HG03354 (cell line): Measurements from ENCODE around the gene ROM1.
"Not testable (repeated sequence)": the region's sequence is repeated elsewhere in the genome, so short reads cannot be mapped to it uniquely, and the experiment has no call there.

Experiments used
- ATAC-seq: cut with Tn5 transposase; IDR thresholded peaks from one replicate; pipeline ENCODE4 v1.9.1; 2021; ENCODE audit warnings: mild to moderate bottlenecking; ENCODE audit not compliant: unreplicated experiment, poor library complexity, severe bottlenecking

Gene ROM1

DNA sequence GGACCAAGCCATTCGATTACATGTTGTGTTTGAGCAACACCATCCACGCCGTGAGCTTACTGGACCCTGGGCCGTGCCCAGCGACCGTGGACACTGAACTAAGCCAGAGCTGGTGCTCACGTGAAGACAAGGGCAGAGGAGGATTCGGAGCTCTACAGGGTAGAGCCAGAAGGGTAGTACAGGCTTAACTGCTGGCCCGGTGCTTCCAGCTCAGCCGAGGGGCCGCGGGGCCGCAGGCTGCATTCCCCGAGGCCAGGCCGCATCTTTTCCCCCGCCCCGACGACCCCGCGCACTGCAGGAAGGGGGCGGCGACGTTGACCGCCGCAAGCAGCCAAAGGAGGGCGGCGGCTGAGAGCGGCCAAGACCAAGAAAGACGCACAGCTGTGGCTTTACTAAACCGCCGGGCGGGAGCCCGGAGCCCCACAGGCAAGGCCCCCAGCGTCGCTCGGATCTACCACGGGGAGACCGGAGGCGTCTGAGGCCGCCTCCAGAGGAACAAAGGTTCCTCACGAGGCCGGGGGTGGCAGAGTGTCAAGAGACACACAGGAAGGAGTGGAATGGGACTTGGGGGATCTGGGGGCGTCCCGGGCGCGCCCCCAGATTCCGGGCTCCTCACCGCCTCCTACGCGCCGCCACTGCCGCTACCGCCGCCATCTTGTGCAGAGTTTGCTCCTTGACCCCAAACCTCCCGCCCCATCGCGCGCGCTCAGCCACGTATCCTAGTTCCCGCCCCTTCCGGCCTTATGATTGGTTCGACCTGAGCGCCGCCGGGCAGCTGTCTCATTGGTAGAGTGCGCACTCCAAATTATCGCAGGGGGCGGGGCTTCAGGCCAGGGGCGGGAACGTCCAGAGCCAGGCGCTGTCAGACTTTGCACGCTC is 33.1 kb downstream of the ROM1 start, which contains the start of gene GANAB:
TSS of gene GANAB (minus strand) at position 668 of the 879 bp plus-strand sequence. CDS start at position 654, 14 bp downstream.
- peak; percentile 93 for ATAC-seq

DNA sequence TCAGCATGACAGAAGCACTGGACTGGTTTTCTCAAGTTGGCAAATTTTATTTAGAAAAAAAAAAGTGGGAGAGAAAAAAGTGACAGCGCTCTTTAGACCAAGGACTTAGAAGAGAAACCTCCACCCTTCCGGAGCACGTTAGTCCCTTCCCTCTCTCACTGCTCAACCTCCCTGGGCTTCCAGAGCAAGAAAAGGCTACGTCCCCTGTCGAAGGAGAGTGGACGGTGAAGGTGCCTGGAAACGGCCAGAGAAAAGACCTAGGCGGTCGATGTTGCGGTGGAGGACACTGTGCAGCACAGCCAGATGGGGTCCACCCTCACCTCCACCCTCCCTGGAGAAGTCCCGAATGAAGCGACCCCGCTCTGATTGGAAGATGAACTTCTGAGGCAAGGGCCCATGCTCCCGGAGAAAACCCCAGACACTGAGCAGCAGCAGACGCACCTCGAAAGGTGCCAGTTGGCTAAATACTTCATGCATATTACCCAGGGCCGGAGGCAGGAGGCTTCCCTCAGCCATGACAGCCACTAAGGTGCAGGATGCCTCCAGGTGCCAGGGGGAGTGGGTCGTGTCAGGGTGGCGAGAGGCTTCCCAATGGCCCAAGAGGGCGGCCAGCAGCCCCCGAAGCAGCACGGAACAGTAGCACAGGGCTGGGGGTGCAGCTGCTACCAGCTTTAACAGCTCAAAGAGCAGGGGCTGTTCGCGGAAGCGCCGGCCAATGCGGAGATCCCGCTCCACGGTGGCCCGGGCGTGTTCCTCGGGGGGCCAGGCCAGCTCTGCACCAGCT is 34.0 kb downstream of the ROM1 start:
- ATAC-seq = no peak

DNA sequence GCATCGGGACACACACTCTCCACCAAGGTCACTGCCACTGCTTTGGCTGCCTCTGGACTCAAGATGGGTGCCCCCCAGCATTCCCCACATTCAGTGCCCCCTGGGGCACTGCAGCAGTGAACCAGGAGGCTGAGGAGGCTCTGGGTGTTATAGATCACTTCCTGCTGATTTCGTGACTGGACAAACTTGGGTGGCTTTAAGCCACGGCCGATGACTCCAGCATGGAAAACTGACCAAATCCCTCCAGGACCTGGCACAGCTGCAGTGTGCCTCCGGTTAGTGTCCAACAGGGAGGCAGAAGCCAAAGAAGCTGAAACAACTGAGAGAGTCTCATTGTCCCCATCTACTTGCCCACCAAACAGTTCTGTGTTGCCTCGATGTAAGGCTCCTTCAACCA is 34.5 kb downstream of the ROM1 start:
- no peak for ATAC-seq

DNA sequence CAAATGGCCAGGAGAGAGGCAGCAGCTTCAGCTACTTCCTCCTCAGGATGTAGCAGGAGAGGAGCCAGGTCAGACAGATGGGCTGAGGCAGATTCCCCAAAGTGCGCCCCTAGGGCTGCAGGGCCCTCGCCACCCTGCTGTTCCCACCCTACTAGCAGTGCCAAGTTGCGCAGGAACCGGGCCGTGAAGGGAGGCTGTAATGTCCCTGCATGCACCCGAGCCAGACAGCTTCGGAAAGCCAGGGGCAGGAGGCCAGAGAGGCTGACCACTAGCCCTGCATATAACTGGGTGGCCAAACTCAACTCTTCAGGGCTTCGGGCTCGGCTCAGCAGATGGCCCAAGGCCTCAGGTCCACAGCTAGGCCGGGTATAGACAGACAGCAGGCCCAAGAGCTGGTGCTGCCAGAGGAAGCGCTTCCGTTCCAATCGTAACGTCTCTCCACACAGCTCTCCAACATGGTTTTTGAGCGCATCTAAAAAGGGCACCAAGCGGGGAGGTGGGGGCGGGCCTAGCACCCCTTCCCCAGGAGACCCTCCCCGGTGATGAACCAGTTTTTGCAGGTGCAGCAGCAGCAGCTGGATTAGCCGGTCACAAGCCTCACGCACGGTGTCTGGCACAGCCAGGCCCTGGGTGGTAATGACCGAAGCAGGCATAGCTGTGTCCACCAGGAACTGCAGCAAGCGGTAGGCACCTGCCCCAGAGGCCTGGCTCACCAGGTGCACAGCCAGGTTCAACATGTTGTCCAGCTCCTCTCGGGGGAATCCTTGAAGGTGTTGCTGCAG is 35.3 kb downstream of the ROM1 start:
- no peak for ATAC-seq

DNA sequence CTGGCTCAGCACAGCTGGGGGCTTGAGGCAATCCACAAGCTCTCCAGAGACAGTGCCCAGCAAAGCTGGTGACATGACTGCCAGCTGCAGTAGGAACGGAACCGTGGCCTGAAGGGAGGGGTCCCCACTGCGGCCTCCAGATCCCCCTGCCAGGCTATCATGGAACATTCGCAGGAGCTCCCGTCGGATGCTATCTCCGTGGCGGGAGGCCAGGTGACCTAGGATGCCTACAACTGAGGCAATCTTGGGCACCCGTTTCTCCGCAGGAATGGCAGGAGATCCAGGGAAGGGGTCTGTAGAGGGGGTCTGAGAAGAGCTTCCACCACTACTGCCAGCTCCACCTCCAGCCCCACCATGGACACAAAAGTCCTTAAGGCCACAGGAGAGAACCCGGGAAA is 35.9 kb downstream of the ROM1 start:
- ATAC-seq = no peak

DNA sequence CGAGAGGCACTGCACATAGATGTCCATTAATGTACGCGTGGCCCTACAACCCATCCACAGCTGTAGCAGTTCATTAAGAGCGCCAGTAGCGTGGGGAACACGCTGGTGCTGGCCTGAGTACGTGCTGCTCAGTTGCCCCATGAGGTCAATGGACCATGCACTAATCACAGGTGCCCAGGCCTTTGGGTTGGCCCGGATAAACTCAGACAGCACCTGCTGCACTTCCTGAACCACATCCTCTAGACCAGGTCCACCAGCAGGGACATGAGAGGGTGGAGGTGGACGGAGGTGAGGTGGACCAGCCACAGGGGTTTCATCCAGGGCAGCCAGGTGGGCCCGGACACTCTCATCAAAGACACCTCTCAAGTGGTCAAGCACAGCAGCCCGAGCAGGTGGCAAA is 36.4 kb downstream of the ROM1 start:
- ATAC-seq = no peak

DNA sequence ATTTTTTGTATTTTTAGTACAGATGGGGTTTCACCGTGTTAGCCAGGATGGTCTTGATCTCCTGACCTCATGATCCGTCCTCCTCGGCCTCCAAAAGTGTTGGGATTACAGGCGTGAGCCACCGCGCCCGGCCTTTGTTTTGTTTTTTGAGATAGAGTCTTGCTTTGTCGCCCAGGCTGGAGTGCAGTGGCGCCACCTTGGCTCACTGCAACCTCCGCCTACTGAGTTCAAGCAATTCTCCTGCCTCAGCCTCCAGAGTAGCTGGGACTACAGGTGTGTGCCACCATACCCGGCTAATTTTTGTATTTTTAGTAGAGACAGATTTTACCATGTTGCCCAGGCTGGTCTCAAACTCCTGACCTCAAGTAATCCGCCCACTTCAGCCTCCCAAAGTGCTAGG is 37.2 kb downstream of the ROM1 start:
- not testable (repeated sequence) for ATAC-seq

DNA sequence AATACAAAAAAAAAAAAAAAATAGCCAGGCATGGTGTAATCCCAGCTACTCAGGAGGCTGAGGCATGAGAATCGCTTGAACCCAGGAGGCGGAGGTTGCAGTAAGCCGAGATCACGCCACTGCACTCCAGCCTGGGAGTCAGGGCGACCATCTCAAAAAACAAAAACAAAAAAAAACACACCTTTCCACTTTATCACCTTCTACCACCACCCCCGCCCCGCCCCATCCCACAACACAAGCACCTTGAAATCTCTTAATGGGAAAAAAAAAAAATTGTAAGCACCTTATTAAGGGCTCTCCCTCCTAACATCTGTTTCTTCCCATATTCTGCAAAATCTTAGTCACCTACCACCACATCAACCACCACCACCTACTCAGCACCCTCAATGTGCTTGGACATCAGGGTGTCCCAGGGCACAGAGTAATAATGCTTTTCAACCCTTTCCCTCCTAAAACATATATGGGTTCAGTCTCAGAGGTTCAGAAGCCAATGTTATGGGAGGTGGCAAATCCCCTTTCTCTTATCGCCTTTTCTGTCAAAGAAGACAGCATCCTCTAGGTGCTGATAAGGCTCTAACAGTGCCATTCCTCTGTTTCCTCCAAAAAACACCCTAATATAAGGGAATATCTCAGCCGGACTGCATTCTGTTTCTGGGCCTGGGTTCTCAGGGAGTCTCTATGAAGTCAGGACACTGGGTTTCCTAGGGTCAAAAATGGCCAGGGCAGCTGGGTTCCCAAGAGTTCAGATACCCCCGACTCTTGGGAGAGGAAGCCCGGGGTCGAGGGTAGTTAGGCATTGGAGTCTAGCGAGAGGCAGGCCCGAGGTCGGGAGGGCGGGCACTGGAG is 39.3 kb downstream of the ROM1 start:
- no peak for ATAC-seq

DNA sequence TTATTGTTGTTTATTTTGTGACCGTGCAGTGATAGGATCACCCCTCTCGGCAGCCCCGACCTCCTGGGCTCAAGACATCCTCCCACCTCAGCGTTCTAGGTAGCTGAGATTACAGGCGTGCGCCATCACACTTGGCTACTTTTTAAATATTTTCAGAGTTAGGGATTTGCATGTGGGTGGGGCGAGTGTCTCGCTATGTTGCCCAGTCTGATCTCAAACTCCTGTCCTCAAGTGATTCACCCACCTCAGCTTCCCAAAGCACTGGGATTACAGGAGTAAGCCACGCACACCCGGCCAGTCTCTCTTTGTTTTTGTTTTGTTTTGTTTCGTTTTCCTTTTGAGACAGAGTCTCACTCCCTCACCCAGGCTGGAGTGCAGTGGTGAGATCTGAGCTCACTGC is 41.2 kb downstream of the ROM1 start:
- ATAC-seq = no peak

DNA sequence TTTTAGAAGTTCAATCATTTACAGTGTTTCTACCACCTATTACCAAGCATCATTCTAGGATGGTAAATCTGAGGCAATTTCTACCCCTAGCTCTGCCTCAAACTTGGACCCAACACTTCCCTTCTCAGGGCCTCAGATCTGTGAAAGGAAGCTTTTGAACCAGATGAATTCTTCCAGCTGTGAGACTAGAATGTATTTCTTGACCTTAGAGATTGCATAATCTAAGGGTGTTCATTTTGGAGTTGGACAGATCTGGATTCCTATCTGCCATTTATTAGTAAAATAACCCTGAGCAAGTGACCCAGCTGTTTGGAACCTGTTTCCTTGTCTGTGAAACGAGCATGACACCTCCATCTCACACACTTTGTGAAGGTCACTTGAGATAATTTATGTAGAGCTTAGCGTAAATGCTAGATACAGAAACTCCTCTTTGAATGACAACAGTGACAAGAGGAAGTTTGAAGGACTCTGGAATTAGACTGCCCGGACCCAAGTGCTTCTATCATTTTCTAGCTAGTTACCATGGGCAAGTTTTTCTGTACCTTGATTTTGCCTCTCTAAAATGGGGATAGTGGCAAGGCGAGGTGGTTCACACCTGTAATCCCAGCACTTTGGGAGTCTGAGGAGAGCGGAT is 43.9 kb downstream of the ROM1 start:
- no peak for ATAC-seq

DNA sequence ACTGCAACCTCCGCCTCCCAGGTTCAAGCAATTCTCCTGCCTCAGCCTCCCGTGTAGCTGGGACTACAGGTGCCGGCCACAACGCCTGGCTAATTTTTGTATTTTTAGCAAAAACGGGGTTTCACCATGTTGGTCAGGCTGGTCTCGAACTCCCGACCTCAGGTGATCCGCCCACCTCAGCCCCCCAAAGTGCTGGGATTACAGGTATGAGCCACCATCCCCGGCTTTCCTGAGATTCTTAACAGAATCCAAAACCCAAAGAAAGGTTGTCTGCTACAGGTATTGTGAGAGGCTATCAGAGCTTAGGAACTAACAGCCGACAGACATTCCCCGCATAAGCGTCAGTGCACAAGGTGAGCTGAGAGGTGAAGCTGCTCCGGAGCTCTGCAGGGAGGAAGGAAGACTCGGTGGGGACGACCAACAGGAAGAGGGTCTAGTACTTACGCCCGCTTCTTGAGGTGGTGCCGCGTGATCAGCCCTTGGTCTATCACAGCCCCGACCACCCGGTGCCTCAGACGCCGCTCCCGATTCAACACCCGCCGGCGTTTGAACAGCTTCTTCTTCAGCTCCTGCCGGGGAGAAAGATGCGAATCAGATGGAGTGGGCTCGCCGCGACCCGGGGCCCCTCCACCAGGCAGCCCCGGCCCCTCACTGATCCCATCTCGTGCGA is 51.5 kb downstream of the ROM1 start:
- peak; percentile 51 for ATAC-seq
